Thyroid gland (tissue), 4 donors: ENCODE measurements around the gene GNPTG.

ENCODE experiments used
- CTCF ChIP-seq, 6 experiments: fragments of 200-600 bp in 3 of 6; fragments of 450-650 bp in 3 of 6; sonication (generic) in 3 of 6; IDR thresholded peaks; one replicate each; pipeline ENCODE4 v1.5.1; 2016 to 2019; ENCODE audit warnings: antibody characterized with exemption in 6 of 6, mild to moderate bottlenecking in 2 of 6, inconsistent platforms in 1 of 6, moderate library complexity in 1 of 6
- POLR2A ChIP-seq, 2 donors: fragments of 450-650 bp; IDR thresholded peaks; one replicate each; pipeline ENCODE4 v1.6.1; 2017; ENCODE audit warnings: antibody characterized with exemption in 2 of 2, mild to moderate bottlenecking in 2 of 2, moderate library complexity in 1 of 2

GRCh38 chr16:1389762-1390161 lies 38.0 kb downstream of the GNPTG start:
- no peak for TF ChIP-seq POLR2A (IDR thresholded peaks at IDR 0.05)
- no peak for TF ChIP-seq CTCF (IDR thresholded peaks at IDR 0.05)
